K562 (cell line): Measurements from ENCODE around the gene MDK.

Source experiments
- POLR2A ChIP-seq: fragments of 450-650 bp; conservative IDR thresholded peaks from 2 replicates; pipeline ENCODE4 v1.6.1; 2016
- TEAD4 ChIP-seq, 2 experiments: sonication (generic) in 1 of 2; formaldehyde crosslinking in 1 of 2; IDR thresholded peaks; 2 replicates each; pipeline versions ENCODE4 v1.6.1 to v1.8.0; 2012 to 2022; ENCODE audit warnings: borderline replicate concordance in 1 of 2, inconsistent platforms in 1 of 2, low read length in 1 of 2, mild to moderate bottlenecking in 1 of 2, missing genetic modification reagents in 1 of 2
- ZNF140 ChIP-seq: fragments of 250-450 bp; sonication (Bioruptor Pico); IDR thresholded peaks from 2 replicates; pipeline ENCODE4 v1.8.0; 2021; ENCODE audit warnings: moderate library complexity, mild to moderate bottlenecking, inconsistent platforms
- ZNF274 ChIP-seq: IDR thresholded peaks from 2 replicates; pipeline ENCODE4 v1.6.1; 2011; ENCODE audit warnings: low read depth, mild to moderate bottlenecking, low read length, moderate library complexity, borderline replicate concordance
- TF ChIP-seq, protein P1 (sequence below): fragments of 450-650 bp; formaldehyde crosslinking; IDR thresholded peaks from 2 replicates; pipeline ENCODE4 v1.4.0; 2022; ENCODE audit warnings: missing genetic modification characterization

DNA sequence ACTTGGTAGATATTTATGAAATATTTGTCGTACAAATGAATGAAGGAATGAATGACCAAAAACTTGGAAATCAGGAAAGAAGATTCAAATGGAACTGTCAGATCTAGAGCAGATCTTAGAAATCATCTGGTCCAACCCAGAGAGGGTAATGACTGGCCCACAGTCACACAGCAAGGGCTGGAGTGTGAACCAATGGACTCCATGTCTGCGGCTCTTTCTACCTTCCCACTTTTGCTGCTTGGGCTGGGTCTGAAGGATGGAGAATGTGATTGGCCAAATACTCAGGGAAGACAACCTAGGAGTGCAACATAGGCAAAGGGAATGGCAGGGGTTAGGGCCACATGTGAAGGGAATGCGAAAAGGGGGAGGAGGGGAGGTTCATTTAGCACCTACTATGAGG lies 40.0 kb upstream of the MDK start:
- TF ChIP-seq ZNF274 (no peak), ZNF140 (CRISPR knock-in tag) (no peak), POLR2A (no peak), TEAD4 (IDR thresholded peaks at IDR 0.05; ENCODE audit: low read length) (no peak), TEAD4 (CRISPR knock-in tag; IDR thresholded peaks at IDR 0.05; ENCODE audit: borderline replicate concordance) (no peak)
- TF ChIP-seq, protein P1, sequence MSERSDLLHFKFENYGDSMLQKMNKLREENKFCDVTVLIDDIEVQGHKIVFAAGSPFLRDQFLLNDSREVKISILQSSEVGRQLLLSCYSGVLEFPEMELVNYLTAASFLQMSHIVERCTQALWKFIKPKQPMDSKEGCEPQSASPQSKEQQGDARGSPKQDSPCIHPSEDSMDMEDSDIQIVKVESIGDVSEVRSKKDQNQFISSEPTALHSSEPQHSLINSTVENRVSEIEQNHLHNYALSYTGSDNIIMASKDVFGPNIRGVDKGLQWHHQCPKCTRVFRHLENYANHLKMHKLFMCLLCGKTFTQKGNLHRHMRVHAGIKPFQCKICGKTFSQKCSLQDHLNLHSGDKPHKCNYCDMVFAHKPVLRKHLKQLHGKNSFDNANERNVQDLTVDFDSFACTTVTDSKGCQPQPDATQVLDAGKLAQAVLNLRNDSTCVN (CRISPR knock-in tag): no peak
